ENCODE measurements around the gene RBP7. TPM values are rescaled to one million over a fixed set of nuclear protein-coding genes. Genes with fewer than 3 reads are reported as not detected.
"Not testable (repeated sequence)": the region's sequence is repeated elsewhere in the genome, so short reads cannot be mapped to it uniquely, and the experiment has no call there.

The RBP7 gene
- polyA plus RNA-seq, 1 donor (not counting 4 experiments of a cell fraction or from before 2014, with no cell fraction given): 1.1 TPM

GRCh38 chr1:10001016-10001665 lies 4.1 kb downstream of the RBP7 start:
- DNase-seq (ENCODE audit: low read depth, low spot score) (no peak), FAIRE-seq (no peak)
- H3K79me2 ChIP-seq (ENCODE audit: control insufficient read depth, insufficient read depth, low read length): no peaks in the 10 kb centered on the region
- H3K4me2 ChIP-seq (ENCODE audit: control insufficient read depth, extremely low read depth, insufficient read depth, low read depth, low read length): no peak overlapping the region
- no peaks in the 10 kb centered on the region for H3K36me3 ChIP-seq (ENCODE audit: control insufficient read depth in 2 of 2, extremely low read depth in 1 of 2, insufficient read depth in 2 of 2, low read length in 2 of 2)
- dilution Hi-C loops (cut with MboI; ENCODE audit: extremely low pct_ligation_motif_present, low sequenced_read_pairs): no loop called here
- no peak overlapping the region for H3K27ac ChIP-seq (ENCODE audit: control insufficient read depth, insufficient read depth, low read length)
- H3K4me1 ChIP-seq (ENCODE audit: control insufficient read depth, extremely low read depth, insufficient read depth, low read length): peaks cover 2% of the 10 kb centered on the region
- no peak overlapping the region for H2AFZ ChIP-seq (ENCODE audit: control insufficient read depth, low read length)
- TF ChIP-seq CTCF (optimal IDR thresholded peaks at IDR 0.05 in 1 of 3, IDR thresholded peaks at IDR 0.05 in 1 of 3, conservative IDR thresholded peaks at IDR 0.05 in 1 of 3; ENCODE audit: extremely low read depth in 1 of 3, insufficient read depth in 2 of 3, low read length in 3 of 3) (no peak), EZH2 (IDR thresholded peaks at IDR 0.05; ENCODE audit: low read length) (no peak)
- no peak overlapping the region for H3K4me3 ChIP-seq (ENCODE audit: control insufficient read depth in 2 of 3, extremely low read depth in 1 of 3, insufficient read depth in 2 of 3, low read depth in 1 of 3, low read length in 3 of 3)
- H3K9me3 ChIP-seq (ENCODE audit: control insufficient read depth, low read depth, low read length): no peaks in the 10 kb centered on the region
- H3K27me3 ChIP-seq (ENCODE audit: control insufficient read depth, extremely low read depth, insufficient read depth, low read length): peaks cover 21% of the 10 kb centered on the region
- no peaks in the 10 kb centered on the region for H3K9me1 ChIP-seq (ENCODE audit: control insufficient read depth, extremely low read depth, insufficient read depth, low read length)
- H4K20me1 ChIP-seq (ENCODE audit: control insufficient read depth, extremely low read depth, insufficient read depth, low read length): no peaks in the 10 kb centered on the region
- H3K9ac ChIP-seq (ENCODE audit: control insufficient read depth, extremely low read depth, insufficient read depth, low read length): no peak overlapping the region

GRCh38 chr1:10005248-10005647 lies 8.2 kb downstream of the RBP7 start:
- H2AFZ ChIP-seq (ENCODE audit: control insufficient read depth, low read length); H3K4me2 ChIP-seq (ENCODE audit: control insufficient read depth, extremely low read depth, insufficient read depth, low read depth, low read length); dilution Hi-C loops (cut with MboI; ENCODE audit: extremely low pct_ligation_motif_present, low sequenced_read_pairs); H3K4me1 ChIP-seq (ENCODE audit: control insufficient read depth, extremely low read depth, insufficient read depth, low read length); DNase-seq (ENCODE audit: low read depth, low spot score); H4K20me1 ChIP-seq (ENCODE audit: control insufficient read depth, extremely low read depth, insufficient read depth, low read length); H3K9ac ChIP-seq (ENCODE audit: control insufficient read depth, extremely low read depth, insufficient read depth, low read length); FAIRE-seq; H3K36me3 ChIP-seq (ENCODE audit: control insufficient read depth in 2 of 2, extremely low read depth in 1 of 2, insufficient read depth in 2 of 2, low read length in 2 of 2); H3K9me1 ChIP-seq (ENCODE audit: control insufficient read depth, extremely low read depth, insufficient read depth, low read length); H3K9me3 ChIP-seq (ENCODE audit: control insufficient read depth, low read depth, low read length); H3K79me2 ChIP-seq (ENCODE audit: control insufficient read depth, insufficient read depth, low read length); H3K27ac ChIP-seq (ENCODE audit: control insufficient read depth, insufficient read depth, low read length); H3K4me3 ChIP-seq (ENCODE audit: control insufficient read depth in 2 of 3, extremely low read depth in 1 of 3, insufficient read depth in 2 of 3, low read depth in 1 of 3, low read length in 3 of 3); H3K27me3 ChIP-seq (ENCODE audit: control insufficient read depth, extremely low read depth, insufficient read depth, low read length): not testable (repeated sequence)

- DNase-seq (ENCODE audit: low read depth, low spot score) (no peak), FAIRE-seq (no peak)
- no peaks in the 10 kb centered on the region for H3K9me1 ChIP-seq (ENCODE audit: control insufficient read depth, extremely low read depth, insufficient read depth, low read length)
- H3K4me3 ChIP-seq (ENCODE audit: control insufficient read depth in 2 of 3, extremely low read depth in 1 of 3, insufficient read depth in 2 of 3, low read depth in 1 of 3, low read length in 3 of 3): no peak overlapping the region
- H2AFZ ChIP-seq (ENCODE audit: control insufficient read depth, low read length): no peak overlapping the region
- H3K27me3 ChIP-seq (ENCODE audit: control insufficient read depth, extremely low read depth, insufficient read depth, low read length): no peaks in the 10 kb centered on the region
- TF ChIP-seq EZH2 (IDR thresholded peaks at IDR 0.05; ENCODE audit: low read length) (no peak), CTCF (optimal IDR thresholded peaks at IDR 0.05 in 1 of 3, IDR thresholded peaks at IDR 0.05 in 1 of 3, conservative IDR thresholded peaks at IDR 0.05 in 1 of 3; ENCODE audit: extremely low read depth in 1 of 3, insufficient read depth in 2 of 3, low read length in 3 of 3) (no peak)
- no peaks in the 10 kb centered on the region for H3K9me3 ChIP-seq (ENCODE audit: control insufficient read depth, low read depth, low read length)
- no peaks in the 10 kb centered on the region for H3K36me3 ChIP-seq (ENCODE audit: control insufficient read depth in 2 of 2, extremely low read depth in 1 of 2, insufficient read depth in 2 of 2, low read length in 2 of 2)
- no peaks in the 10 kb centered on the region for H3K4me1 ChIP-seq (ENCODE audit: control insufficient read depth, extremely low read depth, insufficient read depth, low read length)
- H3K79me2 ChIP-seq (ENCODE audit: control insufficient read depth, insufficient read depth, low read length): no peaks in the 10 kb centered on the region
- H3K9ac ChIP-seq (ENCODE audit: control insufficient read depth, extremely low read depth, insufficient read depth, low read length): no peak overlapping the region
- dilution Hi-C loops (cut with MboI; ENCODE audit: extremely low pct_ligation_motif_present, low sequenced_read_pairs): no loop called here
- no peak overlapping the region for H3K27ac ChIP-seq (ENCODE audit: control insufficient read depth, insufficient read depth, low read length)
- H4K20me1 ChIP-seq (ENCODE audit: control insufficient read depth, extremely low read depth, insufficient read depth, low read length): no peaks in the 10 kb centered on the region
- H3K4me2 ChIP-seq (ENCODE audit: control insufficient read depth, extremely low read depth, insufficient read depth, low read depth, low read length): no peak overlapping the region
Measured at GRCh38 chr1:10007169-10007568, 10.1 kb downstream of the RBP7 start.
